ENCODE measurements around the gene TMEM154.

TMEM154 gene

GRCh38 chr4:152590179-152591031, 89.4 kb downstream of the TMEM154 start:
- DNase-seq (ENCODE audit: low spot score), result peak; percentile 84

DNA sequence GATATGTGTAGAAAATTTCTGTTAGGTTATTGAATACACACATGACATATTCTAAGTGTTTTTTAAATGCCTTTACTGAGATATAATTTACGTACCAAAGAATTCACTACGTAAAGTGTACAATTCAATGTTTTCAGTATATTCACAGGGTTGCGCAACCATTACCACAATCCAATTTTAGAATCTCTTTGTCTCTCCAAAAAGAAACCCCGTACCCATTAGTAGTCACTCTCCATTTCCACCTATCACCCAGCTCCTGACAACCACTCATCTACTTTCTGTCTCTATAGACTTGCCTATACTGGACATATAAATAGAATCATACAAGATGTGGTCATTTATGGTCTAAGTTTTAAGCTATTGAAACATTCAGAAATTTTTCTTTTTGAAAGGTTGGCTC, 90.9 kb downstream of the TMEM154 start:
- no peak for DNase-seq (ENCODE audit: low spot score)

DNA sequence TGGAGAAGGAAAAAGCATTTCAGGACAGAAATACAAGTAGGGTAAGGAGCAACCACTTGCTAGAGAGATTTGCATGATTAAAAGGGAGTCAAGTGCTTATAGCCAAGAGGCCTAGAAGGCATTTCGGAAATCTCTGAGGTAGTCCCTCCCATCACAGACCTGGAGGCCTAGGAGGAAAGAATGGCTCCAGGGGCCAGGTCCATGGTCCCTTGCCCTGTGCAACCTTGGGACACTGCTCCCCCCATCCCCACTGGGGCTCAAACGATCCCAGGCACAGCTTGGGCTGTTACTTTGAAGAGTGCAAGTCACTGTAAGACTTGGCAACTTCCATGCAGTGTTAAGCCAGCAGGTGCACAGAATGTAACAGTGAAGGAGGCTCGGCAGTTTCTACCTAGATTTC, 92.7 kb downstream of the TMEM154 start:
- no peak for DNase-seq (ENCODE audit: low spot score)

GRCh38 chr4:152586668-152587067, 93.1 kb downstream of the TMEM154 start:
- DNase-seq (ENCODE audit: low spot score), result no peak

DNA sequence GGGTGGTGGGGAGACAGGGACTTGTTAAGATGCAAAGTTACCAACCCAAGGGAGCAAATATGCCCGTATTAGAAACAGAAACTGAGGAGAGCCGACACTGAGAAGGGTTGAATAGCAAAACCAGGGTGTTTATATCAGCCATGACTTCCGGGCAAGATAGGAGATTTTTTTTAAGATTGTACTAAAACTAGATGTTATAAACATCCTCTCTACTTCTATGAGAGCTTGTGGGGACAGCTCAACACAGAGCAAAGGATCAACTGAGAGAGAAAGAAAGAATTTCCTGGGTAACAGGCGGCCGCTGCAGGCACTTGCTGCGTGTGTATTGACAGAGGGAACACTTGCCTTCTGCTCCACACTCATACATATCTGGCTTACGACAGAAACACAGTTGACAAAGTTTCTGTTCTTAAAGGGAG, 94.8 kb downstream of the TMEM154 start:
- DNase-seq (ENCODE audit: low spot score), result no peak

DNA sequence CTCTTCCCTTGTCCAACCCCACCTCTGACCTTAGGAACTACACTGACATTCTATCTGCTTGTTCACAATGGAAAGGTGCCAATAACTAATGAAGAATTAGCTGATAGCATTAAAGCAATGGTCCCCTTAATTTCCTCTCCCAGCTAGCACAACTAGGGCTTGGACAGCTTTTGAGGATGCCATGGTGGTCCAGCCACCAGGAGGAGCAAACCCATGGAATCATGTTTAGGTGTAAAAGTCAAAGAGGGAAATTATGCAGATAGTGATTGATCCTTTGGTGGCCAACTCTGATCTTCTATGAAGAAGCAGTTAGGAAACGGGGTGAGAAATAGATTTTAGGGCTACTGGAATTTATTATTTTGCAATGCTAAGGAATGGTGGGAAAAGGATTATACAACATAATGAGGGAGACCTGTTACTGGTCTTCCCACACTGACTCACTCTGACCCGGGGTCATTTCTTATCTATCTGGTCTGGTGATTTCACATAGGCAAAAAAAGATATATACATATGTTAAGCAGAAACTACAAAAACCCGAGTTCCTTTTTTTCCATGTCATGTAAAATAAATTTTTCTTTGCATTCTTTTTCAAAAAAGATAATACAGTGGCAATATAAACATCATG, 98.1 kb downstream of the TMEM154 start:
- DNase-seq (ENCODE audit: low spot score), result no peak

DNA sequence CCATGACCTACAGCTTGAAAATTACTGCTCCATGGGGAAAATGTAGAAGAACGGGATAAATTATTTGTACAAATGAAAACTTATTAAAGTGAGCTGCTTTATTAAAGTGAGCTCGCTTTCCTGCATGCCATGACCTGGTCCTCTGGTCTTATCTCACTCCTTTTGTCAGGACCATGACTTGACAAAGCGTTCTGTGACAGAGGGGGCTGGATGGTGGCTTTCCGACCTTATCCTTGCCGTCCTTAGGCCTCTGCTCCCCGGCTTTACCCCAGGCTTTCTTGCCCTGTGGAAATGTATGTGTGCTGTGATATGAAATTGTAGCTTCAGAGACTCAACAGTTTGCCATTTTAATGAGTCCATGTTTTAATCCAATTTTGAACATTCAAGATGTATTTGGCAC, 99.9 kb downstream of the TMEM154 start:
- DNase-seq (ENCODE audit: low spot score), result no peak

DNA sequence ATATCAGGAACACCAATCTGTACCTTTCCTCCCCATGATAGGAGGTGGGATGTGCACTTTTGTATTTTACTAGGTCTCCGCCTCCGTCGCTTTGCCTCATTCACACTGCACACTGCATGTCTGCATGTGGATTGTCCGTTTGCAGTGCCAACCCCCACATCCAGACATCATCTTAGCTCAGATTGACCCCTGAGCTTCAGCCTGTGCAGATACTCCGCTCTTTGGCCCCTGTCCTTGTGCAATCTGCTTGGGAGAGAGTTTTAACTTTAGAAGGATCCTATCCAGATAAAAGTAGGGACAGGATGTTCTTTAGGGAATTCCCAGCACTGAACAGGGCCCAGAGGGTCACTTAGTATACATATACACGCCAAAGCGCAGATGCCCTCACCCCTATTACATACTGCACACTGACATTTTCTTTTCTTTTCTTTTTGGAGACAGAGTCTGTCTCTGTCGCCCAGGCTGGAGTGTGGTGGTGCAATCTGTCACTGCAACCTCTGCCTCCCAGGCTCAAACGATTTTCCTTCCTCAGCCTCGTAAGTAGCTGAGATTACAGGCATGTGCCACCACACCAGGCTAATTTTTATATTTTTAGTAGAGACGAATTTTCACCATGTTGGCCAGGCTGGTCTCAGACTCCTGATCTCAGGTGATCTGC, 100.6 kb downstream of the TMEM154 start:
- DNase-seq (ENCODE audit: low spot score), result no peak

DNA sequence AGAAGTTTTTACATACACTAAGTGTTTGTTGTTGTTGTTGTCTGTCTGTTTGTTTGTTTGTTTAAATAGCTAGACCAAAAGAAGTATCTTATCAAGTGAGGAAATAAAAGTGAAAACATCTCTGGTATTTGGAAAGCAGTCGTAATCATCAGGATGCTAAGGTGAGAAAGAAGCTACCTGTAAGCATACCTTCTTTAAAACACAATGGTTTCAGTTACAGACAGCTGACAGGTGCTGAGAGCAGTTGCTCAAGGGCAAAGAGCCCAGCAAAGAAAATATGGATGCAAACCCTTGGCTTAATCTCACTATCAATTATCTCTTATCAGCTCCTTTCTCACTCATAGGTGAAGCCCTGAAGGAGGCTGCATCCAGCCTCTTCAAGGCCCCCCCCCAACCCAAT, 101.1 kb downstream of the TMEM154 start:
- no peak for DNase-seq (ENCODE audit: low spot score)

DNA sequence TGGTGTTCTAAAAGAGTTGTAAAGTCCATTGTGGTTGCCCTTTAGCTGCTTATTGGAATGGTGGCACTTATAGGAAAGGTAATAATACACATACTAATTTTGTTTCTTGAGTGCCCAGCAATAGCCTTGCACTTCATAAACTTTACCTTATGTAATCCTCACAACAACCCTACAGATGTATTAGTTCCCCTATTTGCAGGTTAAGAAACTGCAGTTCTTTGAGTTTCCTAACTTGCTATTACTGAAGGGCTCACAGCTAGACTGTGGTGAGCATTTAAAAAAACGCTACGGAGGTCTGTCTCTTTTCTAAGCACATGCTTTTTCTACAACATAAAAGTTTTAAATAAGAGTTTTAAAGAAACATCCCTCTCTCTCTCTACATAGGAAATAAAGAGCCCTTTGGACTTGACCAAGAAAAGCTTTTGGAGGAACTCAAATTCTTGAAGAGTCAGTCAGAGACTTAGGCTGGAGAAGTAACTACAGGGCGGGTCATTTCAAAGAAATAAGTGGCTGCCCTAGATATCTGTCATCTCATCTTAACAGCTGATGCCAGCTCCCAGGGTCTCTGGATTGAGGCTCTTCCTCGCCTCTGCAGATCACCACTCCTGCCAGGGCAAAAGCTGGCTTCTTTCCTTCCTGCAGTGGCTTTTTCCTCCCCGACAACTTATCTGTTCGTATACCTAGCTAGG, 101.9 kb downstream of the TMEM154 start:
- DNase-seq (ENCODE audit: low spot score), result no peak

- DNase-seq (ENCODE audit: low spot score), result no peak
Observed at GRCh38 chr4:152575533-152575932, 104.3 kb downstream of the TMEM154 start.

DNA sequence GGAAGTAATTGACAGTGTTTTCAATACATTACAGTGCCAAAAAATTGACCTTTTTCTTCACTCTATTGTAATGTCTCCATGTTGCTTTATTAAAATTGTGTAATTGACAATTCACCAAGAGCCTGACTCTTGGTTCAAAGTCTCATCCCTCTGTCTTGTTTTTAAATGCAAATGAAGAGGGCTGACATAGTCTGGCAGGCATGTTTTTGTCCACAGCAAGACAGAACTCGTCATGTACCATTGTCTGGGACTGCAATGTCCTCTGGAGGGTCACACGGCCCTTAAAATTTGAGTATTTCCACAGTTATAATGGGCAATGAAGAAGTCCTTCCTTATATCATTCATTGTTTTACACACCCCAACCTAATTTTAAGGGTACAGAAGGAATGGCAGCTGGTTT, 105.9 kb downstream of the TMEM154 start:
- DNase-seq (ENCODE audit: low spot score), result no peak

DNA sequence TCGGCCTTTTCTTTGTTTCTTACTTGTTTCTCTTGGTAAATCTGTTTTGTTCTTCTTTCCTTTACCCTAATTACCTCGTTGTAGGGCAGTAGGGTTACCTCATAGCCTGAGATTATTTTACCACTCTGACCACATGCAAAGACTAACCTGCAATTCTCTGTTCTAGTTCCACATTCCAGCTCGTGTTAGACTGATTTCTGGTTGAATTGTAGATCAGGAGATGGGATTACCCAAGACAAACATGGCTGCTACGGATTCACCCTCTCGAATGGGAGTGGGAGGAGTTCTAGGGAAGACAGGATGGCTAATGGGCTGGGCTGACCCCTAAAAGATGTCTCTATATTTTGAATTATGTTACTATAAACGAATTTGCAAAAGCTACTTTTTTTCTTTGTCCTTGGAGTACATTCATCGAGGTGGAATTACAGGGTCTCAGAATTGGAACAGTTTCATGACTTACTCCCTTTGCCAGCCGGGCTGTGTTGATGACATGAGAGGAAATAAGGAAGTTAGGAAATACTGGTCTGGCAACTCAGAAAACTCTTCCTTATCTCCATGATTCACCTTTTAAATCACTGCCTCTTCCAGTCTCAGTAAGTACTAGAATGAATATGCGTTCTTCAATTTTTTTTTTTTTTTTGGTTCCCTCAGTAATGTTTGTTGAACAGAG, 107.2 kb downstream of the TMEM154 start:
- DNase-seq (ENCODE audit: low spot score), result no peak

DNA sequence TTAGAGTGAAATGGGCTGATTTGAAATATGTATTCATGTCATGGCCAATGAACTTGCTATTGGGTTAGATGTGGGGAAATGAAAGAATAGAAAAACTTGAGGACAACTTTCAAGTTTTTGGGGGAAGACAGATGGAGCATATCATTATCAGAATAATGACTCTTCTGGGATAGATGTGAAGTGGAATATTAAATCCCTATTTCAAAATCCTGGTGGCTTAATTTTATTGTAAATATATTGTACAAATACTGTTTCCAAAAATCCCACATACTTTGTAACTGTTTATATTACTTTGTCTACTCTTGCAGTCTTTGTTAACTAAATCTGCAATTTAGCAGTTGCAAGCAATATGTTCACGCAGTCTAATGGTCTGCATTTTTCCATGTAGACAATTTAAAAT, 108.0 kb downstream of the TMEM154 start:
- no peak for DNase-seq (ENCODE audit: low spot score)

- DNase-seq (ENCODE audit: low spot score), result no peak
Observed at GRCh38 chr4:152571296-152571695, 108.5 kb downstream of the TMEM154 start.
